Fibroblast of skin of scalp (primary cell): ENCODE results near the gene HDAC8.
"Not testable (repeated sequence)": the region's sequence is repeated elsewhere in the genome, so short reads cannot be mapped to it uniquely, and the experiment has no call there.

Source experiments
- DNase-seq: peaks from one replicate; pipeline ENCODE4 v3.0.0-alpha.2; 2013

Gene HDAC8

DNA sequence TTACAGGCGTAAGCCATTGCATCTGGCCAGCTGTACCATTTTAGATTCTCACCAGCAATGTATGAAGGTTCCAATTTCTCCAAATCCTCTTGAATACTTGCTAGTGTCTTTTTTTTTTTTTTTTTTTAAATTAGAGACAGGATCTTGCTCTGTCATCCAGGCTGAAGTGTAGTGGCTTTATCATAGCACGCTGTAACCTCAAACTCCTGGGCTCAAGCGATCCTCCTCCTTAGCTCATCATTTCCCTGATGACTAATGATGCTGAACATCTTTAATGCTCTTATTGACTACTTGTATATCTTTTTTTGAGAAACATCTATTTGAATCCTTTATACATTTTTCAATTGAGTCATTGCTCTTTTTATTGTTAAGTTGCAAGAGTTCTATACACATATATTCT, 40.3 kb downstream of the HDAC8 start:
- peak; percentile 24 for DNase-seq

- DNase-seq = no peak
These were observed 45.8 kb downstream of the HDAC8 start for GRCh38 chrX:72526534-72527508.

- DNase-seq = peak; percentile 1
These were observed 73.9 kb downstream of the HDAC8 start for GRCh38 chrX:72498782-72499181.

DNA sequence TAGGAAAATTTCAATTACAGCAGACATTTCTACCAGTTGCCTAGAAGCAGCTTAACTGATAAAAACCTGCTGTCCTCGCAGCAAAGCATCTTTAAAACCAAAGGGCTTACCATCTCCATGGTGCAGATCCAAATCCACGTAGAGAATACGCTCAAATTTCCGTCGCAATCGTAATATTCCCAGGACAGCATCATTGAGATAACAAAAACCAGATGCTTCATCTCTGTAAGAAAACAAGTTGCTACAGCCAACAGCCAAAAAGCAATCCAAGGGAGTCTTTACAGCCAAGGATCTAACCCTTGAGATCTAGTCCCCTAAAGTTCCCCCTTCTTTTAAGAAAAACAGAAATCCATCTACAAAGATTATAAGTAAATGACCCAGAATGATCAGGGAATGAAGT, 77.6 kb downstream of the HDAC8 start:
- DNase-seq = peak; percentile 1

GRCh38 chrX:72492499-72492898, 80.1 kb downstream of the HDAC8 start:
- DNase-seq = no peak

- DNase-seq = not testable (repeated sequence)
These were observed 82.4 kb downstream of the HDAC8 start for GRCh38 chrX:72490221-72490620.

DNA sequence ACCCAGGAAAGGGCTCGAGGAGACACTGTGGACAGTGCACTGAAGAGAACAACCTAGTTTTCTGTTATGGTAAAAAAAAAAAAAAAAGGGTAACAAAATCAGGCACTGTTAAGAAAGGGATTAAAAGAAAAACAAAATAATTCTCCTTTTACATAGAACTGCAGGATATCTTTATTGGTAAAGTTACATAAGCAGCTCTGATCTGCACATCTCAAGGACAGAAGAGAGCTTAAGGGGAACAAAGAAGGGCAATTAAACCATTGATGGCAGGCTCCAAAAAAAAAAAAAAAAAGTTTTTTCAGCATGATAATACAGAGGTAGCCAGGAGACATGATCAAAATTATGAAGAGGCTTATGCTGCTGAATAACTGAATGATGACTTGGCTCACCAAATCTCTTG, 85.0 kb downstream of the HDAC8 start:
- no peak for DNase-seq

- DNase-seq = no peak
These were observed 93.0 kb downstream of the HDAC8 start for GRCh38 chrX:72479324-72480274.

DNA sequence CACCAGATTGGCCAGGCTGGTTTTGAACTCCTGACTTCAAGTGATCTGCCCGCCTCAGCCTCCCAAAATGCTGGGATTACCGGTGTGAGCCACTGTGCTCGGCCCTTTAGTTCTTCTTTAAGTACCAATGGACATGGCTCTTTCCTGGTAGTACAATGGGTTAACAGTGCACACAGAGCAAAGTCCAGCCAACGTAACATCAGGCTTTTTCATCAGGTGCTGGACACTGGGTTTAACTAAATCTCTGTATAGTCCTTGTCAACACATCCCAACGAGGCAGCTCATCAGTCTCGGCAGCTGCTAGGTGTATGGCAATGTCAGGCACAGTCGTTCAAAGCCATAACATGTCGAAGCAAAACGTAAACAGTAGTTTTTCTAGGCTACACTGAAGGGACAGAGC, 93.8 kb downstream of the HDAC8 start:
- DNase-seq = no peak

DNA sequence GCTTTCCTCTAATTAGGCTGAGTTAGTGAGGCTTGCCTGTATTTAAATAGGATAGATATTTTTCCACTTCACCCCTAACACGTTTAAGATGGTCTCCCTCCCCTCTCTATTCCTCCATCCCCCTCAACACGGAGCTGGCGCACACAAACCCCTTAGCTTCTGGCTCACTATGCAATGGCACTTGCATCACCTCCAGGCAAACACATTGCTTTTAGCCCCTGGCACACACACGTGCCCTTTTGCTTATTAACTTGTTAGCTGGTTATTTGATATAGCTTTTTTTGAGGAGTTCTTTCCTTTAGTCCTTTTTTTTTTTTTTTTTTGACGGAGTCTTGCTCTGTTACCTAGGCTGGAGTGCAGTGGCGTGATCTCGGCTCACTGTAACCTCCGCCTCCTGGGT, 94.3 kb downstream of the HDAC8 start:
- no peak for DNase-seq

- peak; percentile 3 for DNase-seq
These were observed 94.9 kb downstream of the HDAC8 start for GRCh38 chrX:72477781-72478181.

GRCh38 chrX:72477376-72477775, 95.3 kb downstream of the HDAC8 start:
- no peak for DNase-seq

DNA sequence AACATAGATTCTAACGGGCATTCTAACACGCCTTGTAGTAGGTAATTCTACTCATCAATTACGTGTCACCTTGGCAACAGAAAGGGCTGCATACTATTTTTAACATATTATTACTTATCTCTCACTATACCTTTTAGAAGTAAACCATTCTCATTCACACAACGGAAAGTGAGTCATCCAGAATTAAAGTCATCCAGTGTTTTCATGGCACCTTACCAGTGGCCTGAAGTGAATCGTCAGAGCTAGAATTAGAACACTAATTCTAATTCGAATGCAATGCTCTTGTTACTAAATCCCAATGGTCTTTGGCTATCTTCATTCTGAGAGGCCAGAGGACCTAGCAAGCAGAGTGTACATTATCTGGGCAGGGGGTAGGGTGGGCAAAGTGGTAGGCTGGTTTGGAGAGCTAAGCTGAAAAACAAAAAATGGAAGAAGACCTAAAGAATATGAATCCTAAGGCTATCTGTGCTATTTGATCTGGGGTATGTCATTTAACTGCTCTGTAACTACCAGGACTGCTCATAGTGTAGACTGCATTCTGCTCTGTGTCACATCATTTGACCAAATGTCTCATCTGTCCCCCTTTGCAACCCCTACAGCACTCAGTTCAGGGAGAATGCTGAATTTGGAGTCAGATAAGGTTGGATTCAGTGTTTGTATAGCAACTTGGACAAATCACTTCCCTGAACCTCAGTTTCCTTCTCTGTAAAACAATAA, 96.5 kb downstream of the HDAC8 start:
- DNase-seq = no peak

- no peak for DNase-seq
These were observed 97.3 kb downstream of the HDAC8 start for GRCh38 chrX:72475338-72475737.

DNA sequence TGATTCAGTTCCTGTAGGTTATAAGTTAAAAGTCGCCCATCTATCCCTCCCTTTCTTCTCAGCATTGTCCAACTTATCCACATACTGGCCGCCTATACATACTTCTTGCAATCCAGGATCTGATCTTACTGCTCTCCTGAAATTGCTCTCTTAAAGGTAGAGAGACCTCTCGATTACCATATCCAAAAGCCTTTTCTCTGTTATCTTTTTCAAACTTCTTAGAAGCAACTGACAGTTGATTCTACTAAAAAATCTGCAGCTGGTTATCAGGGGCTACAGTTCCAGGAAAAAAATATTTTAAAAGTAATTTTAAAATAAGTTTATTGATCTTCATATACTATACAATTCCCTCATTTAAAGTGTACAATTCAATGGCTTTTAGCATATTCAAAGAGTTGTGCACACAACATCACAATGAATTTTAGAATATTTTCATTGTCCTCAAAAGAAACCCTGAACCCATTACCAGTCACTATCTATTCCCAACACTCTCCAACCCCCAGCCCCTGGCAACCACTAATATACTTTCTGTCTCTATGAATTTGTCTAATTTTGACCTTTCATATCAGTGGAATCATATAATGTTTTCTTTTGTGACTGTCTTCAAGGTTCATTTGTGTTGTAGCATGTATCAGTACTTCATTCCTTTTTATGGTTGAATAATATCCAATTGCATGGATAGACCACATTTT, 102.0 kb downstream of the HDAC8 start:
- no peak for DNase-seq

DNA sequence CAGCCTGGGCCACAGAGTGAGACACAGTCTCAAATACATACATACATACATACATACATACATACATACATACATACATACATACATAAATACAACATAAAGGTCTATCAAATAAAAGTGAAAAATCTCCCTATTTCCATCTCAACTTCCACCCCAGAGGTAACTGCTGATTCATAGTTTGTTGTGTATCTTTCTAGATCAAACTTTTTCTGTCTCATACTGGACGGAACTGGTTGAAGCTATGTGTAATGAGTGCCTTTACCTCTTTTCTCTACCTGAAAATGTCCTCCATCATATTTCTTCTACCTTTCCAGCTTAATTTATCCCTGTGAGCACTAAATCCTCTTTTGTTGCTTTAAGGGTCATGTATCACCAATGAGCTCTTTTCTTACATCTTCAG, 102.5 kb downstream of the HDAC8 start:
- no peak for DNase-seq

GRCh38 chrX:72468607-72469006, 104.0 kb downstream of the HDAC8 start:
- DNase-seq = no peak

DNA sequence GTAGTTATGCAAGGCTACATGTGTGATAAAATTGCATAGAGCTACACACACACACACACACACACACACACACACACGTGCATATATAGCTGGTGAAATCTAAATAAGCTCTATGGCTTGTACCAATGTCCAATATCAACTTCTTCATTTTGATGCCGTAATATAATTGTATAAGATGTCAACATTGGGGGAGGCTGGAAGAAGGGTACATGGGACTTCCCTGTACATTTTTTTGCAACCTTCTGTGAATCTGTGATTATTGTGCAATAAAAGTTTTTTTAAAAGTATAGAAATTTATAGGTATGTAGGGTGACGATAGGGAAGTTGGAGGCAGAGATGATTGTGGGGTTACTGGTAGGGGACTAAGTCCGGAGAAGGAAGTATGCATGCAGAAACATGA, 105.5 kb downstream of the HDAC8 start:
- no peak for DNase-seq

DNA sequence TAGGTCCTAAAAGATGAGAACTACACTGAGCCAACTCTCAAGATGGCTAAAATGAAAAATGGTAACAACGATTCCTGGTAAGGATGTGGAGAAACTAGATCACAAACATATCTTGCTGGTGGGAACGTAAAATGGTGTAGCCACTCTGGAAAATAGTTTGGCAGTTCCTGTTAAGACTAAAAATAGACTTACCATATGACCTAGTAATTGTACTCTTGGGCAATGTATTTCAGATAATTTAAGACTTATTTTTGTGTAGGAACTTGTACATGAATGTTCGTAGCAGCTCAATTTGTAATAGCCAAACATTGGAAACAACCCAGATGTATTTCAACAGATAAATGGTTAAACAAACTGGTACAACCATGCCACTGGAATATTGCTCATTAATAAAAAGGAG, 106.2 kb downstream of the HDAC8 start:
- no peak for DNase-seq

DNA sequence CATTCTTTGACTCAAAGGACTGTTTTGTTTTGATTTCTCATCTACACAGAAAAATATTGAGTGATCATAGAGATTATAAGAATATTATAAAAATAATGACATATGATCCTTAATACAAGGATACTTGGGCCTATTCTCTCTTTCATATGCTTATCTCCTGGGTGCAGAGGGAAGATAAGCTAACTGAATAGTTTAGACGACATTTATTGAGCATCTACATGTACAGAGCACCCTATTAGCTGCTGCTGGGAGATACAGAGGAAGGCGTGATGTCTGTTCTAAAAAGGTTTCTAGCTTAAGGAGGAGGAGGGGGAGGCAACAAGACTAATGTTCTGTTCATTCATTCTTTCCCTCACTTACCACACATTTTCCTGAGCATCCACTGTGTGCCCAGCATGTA, 106.8 kb downstream of the HDAC8 start:
- no peak for DNase-seq

- no peak for DNase-seq
These were observed 110.9 kb downstream of the HDAC8 start for GRCh38 chrX:72461766-72462165.

DNA sequence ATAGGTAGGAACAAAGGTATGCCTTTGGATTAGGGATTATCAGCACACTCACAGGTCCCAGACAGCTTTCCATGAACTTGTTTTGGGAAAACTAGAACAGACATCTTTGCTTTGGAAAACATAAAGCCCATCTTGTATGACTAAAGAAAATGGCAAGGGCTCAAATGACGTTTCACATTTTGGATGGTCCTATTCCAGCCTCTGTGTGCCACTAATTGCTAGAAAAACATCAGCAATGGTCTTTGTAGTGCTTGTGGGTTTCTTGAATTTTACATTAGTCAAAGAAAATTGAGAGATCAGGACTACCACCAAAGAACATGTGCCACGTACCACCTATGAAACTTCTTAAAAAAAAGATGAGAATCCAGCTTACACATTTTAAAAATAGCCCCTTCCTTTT, 111.4 kb downstream of the HDAC8 start:
- DNase-seq = no peak
